HL-60/S4 treated with retinoic acid at 250 ng/mL for 4 days and 3 days (cell line): ENCODE results near the gene NECAB3.

Experiments used
- in situ Hi-C: fragments of 300-500 bp; cut with MboI; formaldehyde crosslinking; loops from 2 replicates; pipeline ENCODE4 v1.7.0; 2022; ENCODE audit warnings: low sequenced_read_pairs

NECAB3 gene

DNA sequence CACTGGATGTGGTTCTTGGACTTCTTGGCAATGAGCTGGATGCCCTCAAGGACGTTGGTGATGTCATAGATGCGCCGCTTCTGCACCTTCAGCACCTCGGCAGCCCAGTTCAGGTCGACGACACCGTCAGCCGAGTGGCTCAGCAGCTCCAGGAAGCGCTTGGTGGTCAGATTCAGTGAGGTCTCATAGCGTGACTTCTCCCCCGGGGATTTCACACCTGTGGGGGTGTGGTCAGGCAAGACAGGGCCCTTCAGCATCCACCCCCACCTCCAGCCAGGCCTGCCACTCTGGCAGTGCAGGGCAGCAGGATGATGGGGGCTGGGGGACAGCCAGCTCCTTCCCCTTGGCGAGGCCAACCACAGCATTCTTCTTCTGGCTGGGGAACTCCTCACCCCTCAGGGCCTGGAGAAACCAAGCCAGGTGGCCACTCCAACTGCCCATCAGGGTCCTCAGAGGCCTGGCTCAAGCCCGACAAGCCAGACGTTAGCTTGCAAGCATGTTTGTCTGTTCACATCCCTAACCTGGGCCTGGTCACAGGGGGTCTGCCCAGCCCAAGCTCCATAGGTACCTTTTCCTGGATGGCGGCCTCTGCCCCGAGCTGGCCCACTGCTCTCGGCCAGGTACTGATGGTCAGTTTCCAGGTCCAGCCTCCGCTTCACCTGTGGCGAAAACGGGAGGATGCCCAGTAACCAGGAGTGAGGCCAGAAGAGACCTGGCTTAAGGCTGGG is 5.7 kb upstream of the NECAB3 start:
- in situ Hi-C loops, result no loop called here

DNA sequence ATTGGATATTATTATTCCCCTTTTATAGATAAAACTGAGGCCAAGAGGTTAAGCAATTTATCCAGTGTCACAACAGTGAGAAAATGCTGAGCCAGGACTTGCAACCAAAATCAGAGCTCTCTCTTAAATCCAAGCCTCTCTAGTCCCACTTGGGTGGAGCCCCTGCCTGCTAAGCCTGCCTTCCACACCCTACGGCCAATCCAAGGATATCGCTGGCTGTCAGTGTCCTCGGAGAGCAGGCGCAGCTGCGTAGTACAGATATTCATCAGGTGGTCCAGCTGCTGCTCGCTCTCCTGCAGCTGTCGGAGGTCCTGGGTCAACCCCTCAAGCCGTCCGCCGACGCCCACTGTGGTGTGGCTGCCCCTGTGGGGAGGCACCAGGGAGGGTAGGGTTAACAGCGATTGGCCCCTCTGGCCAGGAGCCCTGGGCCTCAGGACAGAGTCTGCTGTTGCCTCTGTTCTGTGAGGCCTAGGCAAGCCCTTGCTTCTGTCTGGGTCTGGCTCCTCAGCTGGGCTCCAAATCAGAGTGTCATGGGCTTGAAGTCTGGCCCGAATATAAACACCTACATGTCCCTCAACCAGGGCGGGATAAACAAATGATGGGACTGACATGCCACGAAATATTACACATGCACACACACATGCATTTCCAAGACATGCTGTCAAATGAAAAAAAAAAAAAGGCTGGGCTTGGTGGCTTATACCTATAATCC is 3.9 kb upstream of the NECAB3 start:
- in situ Hi-C loops, result no loop called here

DNA sequence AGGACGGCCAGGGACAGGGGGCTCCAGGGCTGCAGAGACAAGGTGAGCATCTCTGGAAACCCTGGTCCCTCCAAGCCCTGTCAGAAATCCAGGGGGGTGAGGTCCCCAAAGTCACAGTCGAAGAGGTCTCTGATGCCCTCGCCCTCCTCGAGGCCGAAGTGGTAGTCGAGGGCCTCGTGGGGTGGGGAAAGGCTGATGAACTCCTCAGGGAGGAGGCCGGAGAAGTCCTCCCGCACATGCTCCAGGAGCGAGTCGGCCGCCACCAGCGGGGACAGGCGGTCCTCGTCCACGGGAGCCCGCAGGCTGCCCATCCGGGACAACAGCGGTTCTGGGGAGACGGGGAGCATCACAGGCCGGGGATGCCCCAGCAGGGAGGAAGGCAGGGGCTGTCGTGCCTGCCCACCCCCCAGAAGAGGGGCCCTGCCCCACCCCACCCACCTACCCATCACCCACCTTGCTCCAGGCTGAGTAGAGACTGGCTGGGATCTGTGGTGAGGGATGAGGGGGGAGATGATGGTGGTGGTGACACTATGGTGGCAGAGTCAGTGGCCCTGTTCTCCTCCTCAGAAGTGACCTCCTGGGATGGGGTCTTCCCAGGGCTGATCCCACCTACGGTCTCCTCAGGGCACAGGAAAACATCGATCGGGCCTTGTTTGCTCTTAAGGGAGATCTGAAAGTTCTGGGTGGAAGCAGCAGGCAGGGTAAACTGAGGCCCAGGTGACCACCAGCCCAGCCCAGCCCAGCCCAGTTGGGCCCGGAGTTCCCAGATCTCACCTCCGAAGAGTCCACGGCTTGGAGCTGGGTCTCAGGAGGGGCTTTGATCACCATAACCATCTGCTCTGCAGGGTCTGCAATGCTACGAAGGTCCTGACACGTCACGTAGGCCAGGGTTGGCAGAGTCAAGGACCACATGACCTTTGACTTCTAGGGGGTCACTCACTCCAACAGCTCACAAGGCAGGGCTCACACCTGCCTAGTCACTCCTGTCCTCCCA is 2.7 kb upstream of the NECAB3 start:
- in situ Hi-C loops, result no loop called here

DNA sequence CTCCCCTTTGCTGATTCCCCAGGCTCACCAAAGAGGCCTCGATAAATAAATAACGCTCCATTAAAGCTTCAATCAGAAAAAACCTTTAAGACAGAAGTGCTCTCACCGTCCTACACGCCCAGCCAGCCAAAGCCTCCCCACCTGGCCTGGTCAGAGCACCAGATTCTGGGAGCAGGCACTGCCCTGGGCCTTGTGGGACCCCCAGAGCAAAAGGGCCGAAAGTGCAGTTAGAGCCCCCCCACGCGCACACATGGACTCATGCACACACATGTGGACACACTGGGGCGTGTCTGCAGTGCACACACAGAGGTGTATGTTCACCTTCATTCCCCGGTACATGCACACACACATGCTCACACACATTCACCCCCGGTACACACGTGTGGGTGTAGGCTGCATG is 1.9 kb upstream of the NECAB3 start:
- in situ Hi-C loops, result no loop called here

DNA sequence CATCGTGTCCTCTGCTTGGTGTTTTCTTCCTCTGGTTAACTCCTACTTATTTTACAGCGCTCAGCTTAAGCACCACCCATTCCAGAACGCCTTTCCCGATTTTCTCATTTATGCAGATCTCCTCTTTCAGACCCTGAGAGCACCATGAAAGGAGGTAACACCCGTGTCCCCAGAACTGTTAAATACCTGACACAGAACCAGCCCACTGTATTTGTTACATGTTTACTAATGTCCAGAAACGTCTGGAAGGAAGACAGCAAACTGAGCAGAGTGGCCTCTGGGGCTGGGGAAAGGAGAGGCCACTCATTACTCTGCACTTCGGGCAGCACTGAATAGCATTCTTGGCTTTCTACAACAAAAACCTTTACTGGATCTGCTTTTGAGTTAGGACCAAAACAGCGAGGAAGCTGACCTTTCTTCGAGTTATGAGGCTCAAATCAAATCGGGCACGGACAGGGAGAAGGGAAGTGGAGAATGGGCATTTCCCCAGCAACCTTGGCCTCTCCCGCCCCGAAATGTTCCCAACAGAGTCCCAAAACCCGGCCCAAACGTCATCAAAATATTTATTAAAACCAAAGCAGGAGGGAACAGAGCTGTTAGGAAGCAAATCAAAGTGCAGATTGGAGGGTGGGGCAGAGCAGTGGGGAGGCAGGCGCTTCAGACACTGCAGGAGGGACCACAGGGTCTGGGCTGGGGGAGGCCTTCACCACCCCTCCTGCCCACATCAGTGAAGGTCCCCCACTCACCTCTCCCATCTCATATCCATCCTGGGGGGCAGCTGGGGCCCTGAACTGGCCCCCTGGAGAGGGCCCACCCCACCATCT is 1.1 kb upstream of the NECAB3 start:
- in situ Hi-C loops, result no loop called here

DNA sequence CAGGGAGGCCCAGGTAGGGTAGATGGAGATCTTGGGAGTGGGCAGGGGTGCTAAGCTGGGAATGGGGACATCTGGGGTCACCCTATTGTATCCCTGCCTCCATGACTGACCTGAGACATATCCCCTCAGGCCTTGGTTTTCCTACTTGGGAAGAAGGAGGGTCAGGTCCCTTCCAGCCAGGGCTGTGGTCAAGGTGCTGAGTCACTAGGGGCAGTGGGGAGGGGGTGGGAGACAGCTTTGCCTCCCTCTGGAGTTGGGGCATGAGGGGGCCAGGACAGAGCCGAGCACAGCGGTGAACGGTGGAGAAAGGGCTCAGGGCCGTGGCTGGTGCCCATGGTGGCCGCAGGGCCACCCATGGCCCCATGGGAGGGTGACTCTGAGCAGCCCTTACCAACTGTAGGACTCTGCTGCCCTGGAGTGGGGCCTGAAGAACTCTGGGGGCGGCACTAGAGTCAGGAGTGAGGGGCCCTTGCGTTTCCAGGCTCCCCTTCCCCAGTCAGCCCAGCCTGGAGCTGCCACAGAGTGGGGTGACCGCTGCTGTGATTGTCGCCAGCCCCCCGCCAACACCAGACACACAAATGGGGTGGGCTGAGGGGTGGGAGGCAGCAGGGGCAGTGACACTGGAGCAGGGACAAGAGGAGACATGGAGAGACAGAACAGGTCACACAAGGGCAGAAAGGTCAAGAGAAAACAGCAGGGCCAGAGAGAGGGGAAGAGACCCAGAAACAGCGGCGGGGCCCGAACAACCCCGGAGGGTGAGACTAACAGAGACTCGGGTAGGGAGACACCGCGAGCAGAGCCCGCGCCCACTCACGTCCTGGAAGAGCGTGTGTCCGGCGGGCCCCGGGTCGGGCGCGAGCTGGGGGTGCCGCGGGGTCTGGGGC is 576 bp downstream of the NECAB3 start:
- in situ Hi-C loops, result no loop called here

DNA sequence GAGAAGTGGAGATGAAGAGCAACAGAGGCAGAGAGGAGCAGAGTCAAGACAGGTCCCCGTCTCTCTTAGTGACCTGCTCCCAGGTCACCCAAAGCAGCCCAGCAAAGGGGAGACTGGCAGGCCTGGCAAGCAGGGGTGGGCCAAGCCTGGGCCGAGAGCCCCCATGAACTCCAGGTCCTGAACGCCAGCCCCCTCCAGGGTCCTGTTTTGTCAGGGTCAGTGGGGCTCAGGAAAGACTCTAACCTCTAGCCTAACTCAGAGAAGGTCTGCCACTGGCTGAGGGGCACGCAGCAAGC is 1.2 kb downstream of the NECAB3 start:
- in situ Hi-C loops, result no loop called here

DNA sequence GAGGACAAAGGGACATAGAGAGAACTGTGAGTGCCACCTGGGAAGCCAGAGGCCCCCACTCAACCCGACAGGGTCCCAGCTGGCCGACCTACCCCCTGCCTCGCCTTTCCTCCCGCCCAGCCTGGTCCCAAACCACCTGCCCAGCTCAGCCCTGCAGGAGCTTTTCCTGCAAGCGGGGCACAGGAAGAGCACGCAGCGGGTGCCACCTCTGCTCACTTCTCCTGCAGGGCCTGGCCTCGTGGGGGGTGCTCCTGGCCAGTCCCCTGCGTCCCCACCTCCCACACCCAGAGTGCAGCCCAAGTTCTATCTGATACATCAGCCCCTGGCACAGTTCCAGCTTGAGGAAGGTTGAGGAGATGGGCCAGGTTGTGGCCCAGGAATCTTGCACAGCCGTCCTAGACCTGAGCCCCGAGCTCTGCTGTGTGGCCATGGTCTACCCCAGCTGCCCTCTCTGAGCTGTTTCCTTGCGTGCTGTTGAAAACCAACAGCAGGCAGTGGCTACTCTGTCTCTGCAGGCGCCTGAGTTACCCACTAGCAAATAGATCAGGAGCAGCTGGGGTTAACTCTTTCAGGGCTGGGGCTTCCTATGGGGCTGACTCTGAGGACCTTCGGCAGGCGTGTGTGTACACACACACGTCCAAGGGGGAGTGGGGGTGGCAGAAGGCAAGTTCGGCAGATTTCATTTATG is 1.7 kb downstream of the NECAB3 start:
- in situ Hi-C loops, result no loop called here

DNA sequence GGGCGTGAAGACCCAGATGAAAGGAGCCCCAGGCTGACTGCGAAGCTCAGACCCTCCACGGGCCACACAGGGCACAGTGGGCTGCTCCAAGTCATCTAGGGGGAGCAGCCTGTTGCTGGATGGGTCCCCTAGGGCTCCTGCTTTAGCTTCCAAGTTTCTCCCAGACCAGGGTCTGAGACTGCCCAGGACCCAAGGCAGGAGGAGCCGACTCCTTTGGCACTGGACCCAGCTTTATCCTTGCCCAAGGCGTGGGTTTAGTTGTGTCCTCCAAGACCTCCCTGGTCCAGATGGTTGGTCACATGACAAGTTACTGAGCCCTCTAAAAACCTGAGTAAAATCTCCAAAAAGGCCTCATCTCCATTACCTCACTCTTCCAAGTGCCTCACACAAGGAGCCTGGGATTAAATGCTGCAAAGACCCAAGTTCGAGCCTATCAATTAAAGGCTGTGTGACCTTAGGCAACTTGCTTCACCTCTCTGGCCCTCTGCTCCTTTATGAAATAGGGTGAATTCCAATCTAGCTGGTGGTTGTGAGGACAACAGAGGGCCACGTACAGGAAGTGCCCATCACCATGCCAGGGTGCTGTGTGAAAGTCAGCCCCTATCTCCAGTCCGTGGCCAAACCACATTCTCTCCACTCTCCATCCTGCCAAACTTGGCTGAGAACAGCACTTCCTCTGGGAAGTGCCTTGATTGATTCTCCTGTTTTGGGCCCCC is 2.5 kb downstream of the NECAB3 start:
- in situ Hi-C loops, result no loop called here

DNA sequence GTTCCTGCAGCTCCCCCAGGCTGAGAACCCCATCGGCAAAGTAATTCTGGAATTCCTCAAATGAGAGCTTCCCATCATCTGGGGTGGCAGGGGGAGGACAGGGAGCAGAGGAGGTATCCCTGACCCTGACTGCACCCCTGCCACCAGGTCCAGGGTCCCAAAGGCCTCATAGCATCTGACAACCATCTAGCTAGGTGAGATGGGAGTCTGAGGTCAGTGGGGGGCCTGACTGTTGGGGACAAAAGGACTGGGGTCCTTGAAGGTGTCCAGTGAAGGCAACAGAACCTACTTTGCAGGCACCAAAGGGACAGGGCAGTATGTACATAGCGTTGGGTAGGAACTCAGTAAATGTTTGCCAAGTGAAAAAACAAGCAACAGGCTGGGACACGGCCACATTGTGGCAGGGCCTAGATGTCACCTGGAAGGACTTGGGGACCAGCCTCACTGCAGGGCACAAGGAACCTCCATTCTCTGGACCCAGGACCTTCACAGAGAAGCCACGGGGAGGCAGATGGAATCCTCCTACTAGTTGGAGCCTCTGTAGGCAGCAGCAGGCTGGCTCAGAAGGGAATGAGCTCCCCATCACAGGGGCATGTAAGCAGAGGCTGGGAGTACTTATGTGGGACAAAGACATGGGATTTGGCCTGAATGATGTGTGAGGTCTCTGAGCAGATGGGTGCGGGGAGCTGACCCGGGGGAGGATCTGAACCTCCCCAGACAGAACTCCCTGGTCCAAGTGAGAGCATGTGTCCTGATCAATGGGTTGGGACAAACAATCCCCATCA is 3.3 kb downstream of the NECAB3 start:
- in situ Hi-C loops, result no loop called here

DNA sequence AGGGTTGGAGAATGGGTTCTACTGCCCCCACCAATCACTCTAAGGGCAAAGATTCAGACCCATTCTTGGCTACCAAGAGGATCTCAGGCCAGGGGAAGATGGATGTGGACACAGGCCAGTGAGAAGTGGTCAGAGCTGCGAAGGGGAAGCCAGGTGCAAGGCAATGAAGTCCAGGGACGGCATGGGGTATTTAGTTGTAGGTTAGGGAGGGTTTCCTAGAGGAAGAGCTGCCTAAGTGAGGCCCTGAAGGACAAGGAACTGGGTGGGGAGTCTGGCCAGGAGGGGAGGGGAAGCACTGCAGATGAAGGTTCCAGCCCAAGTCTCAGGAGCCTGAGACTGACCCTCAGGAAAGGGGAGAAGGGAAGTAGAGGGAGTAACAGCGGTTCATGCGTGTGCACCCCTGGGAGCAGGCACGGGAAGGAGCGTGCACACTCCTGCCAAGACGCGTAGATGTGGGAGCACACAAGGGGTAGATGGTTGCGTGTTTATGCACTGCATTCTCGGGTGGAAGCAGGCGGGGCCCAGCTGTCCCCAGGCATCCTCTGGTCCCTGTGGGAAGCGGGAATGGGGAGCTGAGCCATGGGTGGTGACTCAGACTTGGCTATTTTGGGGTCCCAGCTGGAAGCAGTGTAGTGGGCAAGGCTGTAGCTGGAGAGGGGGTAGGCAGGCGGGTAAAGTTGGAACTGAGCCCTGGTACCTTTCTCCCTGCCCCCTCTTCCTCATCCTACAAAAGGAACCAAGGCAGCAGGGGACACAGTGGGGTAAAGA is 4.2 kb downstream of the NECAB3 start:
- in situ Hi-C loops, result loop anchor here (10.0 kb wide), 1 partner anchor 215 kb away; no protein-coding TSS in a partner anchor

DNA sequence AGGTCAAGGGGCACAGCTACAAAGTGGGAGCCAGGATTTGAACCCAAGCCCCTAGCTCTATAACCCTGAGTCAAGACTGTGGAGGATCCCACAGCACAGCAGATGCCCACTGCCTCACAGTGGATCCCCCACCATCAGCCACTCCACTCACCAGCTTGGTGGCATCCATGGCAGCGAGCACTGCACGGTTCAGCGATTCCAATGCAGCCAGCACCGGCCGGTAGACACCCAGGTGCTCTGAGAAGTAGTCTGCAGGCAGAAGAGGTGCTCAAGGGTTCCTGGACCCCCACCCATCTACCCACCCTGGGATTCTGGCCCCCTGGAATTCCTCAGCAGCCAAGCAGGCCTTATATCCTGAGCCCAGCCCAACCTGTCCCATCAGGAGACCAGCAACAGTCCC is 5.0 kb downstream of the NECAB3 start:
- in situ Hi-C loops, result loop anchor here (10.0 kb wide), 1 partner anchor 214 kb away; no protein-coding TSS in a partner anchor

DNA sequence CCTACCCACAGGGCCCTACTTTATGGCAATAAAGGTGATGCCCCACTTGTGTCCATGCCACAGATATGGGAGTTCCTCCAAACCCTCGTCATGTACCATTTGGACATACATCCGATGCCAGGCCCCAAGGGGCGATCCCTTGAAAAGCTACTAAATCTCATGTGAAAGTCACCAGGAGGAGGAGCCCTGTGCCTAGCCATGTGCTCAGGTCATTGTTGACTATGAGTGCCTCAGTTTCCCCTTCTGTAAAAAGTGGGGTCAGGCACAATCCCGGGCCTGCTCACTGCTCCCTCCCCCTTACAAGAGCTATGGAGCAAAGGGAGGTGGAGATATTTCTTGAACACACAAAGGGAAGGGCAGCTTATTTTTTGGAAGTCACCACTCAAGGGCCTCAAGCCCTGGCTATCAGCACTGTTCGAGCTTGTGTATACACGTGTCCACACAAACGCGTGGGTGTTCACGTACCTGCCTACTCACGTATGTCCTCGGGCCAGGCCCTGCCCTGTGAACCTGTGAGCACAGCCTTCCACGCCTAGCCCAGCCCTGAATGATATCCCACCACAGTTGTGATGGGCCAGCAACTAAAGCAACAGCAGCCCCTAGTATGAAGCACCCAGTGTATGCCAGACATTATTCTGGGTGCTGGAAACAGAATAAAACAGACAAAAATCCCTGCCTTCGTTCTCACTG is 5.6 kb downstream of the NECAB3 start:
- in situ Hi-C loops, result loop anchor here (10.0 kb wide), 1 partner anchor 214 kb away; no protein-coding TSS in a partner anchor

DNA sequence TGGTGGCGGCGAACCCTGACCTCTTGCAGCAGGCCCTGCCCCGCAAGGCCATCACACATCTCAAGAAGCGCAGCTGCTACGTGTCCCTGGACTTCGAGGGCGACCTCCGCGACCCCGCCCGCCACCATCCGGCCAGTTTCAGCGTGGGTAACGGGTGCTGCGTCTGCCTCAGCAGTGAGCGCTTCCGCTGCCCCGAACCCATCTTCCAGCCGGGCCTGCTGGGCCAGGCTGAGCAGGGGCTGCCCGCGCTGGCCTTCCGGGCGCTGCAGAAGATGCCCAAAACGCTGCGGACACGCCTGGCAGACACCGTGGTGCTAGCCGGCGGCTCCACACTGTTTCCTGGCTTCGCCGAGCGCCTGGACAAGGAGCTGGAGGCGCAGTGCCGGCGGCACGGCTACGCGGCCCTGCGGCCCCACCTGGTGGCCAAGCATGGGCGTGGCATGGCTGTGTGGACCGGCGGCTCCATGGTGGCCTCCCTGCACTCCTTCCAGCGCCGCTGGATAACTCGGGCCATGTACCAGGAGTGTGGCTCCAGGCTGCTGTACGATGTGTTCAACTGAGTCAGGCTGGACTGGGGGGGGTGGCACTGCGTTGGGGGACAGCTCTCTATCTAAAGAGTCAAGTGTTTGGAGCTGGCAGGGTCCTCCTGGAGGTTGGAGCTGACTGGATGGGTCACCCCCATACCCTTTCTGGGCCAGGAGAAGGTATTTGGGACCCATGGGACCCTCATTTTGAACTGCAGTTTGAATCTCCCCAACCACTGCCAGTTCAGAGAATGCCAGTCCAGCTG is 6.4 kb downstream of the NECAB3 start:
- in situ Hi-C loops, result loop anchor here (10.0 kb wide), 1 partner anchor 213 kb away; no protein-coding TSS in a partner anchor

DNA sequence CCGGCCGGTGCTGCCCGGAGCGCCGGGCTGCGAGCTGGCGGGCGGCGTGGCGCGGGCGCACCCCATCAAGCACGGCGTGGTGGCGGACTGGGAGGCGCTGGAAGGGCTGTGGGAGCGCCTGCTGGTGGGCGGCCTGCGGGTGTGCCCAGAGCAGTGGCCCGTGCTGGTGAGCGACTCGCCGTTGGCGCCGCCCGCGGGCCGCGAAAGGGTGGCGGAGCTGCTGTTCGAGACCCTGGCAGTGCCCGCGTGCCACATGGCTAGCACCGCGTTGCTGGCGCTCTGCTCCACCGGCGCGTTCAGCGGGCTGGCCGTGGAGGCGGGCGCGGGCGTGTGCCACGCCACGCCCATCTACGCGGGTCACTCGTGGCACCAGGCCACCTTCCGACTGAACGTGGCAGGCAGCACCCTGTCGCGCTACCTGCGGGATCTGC is 7.0 kb downstream of the NECAB3 start:
- in situ Hi-C loops, result loop anchor here (10.0 kb wide), 1 partner anchor 212 kb away; no protein-coding TSS in a partner anchor
